ENCODE data around the gene DNLZ.

DNA sequence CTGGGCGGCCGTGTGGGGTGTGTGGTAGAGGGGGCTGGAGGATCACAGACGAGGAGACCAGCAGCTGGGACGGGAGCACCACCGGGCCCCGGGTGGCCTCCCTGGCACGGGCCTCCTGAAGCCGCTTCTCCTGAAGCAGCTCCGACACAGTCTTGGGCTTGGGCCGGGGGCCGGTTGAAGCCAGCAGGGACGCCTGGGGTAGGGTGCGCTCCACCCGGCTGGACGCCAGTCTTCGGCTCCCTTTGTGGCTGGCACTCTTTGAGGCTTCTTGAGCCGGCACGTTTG is 15.4 kb upstream of the DNLZ start:
- TF ChIP-seq POLR2A (IDR thresholded peaks at IDR 0.05; ENCODE audit: low read depth, low read length) (no peak), RAD21 (IDR thresholded peaks at IDR 0.05; ENCODE audit: low read length) (no peak), CTCF (conservative IDR thresholded peaks at IDR 0.05; ENCODE audit: low read depth, low read length) (no peak), RCOR1 (IDR thresholded peaks at IDR 0.05; ENCODE audit: insufficient replicate concordance, low read length) (no peak), USF2 (IDR thresholded peaks at IDR 0.05; ENCODE audit: low read depth, low read length) (no peak), ELK1 (IDR thresholded peaks at IDR 0.05; ENCODE audit: borderline replicate concordance, low read depth, low read length) (no peak), MXI1 (IDR thresholded peaks at IDR 0.05; ENCODE audit: borderline replicate concordance, low read depth, low read length) (no peak), SMC3 (IDR thresholded peaks at IDR 0.05; ENCODE audit: low read depth, low read length) (no peak), MAZ (IDR thresholded peaks at IDR 0.05; ENCODE audit: borderline replicate concordance, low read depth, low read length) (no peak), CEBPB (IDR thresholded peaks at IDR 0.05; ENCODE audit: low read depth, low read length) (no peak)
